ENCODE results near the gene TRPM3.
A peak's percentile ranks its signal among the peaks of the same experiment; 100 is the strongest.

Gene TRPM3

GRCh38 chr9:70682298-70682697 lies 439.1 kb downstream of the TRPM3 start:
- no peak for TF ChIP-seq CTCF (conservative IDR thresholded peaks at IDR 0.05; ENCODE audit: low read depth, low read length)
- DNase-seq (ENCODE audit: low read depth) = no peak
- no peak overlapping the region for H3K4me3 ChIP-seq (ENCODE audit: low read depth, low read length)

- H3K4me3 ChIP-seq (ENCODE audit: low read depth, low read length) = no peak overlapping the region
- peak; percentile 64 for DNase-seq (ENCODE audit: low read depth)
- no peak for TF ChIP-seq CTCF (conservative IDR thresholded peaks at IDR 0.05; ENCODE audit: low read depth, low read length)
These were observed 441.6 kb downstream of the TRPM3 start for GRCh38 chr9:70679845-70680244.

- TF ChIP-seq CTCF (conservative IDR thresholded peaks at IDR 0.05; ENCODE audit: low read depth, low read length) = no peak
- H3K4me3 ChIP-seq (ENCODE audit: low read depth, low read length) = no peak overlapping the region
- DNase-seq (ENCODE audit: low read depth) = no peak
These were observed 443.3 kb downstream of the TRPM3 start for GRCh38 chr9:70678153-70678552.

- peak; percentile 57 for DNase-seq (ENCODE audit: low read depth)
- H3K4me3 ChIP-seq (ENCODE audit: low read depth, low read length) = no peak overlapping the region
- no peak for TF ChIP-seq CTCF (conservative IDR thresholded peaks at IDR 0.05; ENCODE audit: low read depth, low read length)
These were observed 444.2 kb downstream of the TRPM3 start for GRCh38 chr9:70677055-70677735.

- no peak for DNase-seq (ENCODE audit: low read depth)
- no peak overlapping the region for H3K4me3 ChIP-seq (ENCODE audit: low read depth, low read length)
- TF ChIP-seq CTCF (conservative IDR thresholded peaks at IDR 0.05; ENCODE audit: low read depth, low read length) = no peak
These were observed 445.5 kb downstream of the TRPM3 start for GRCh38 chr9:70675868-70676370.

- TF ChIP-seq CTCF (conservative IDR thresholded peaks at IDR 0.05; ENCODE audit: low read depth, low read length) = no peak
- no peak for DNase-seq (ENCODE audit: low read depth)
- H3K4me3 ChIP-seq (ENCODE audit: low read depth, low read length) = no peak overlapping the region
These were observed 447.6 kb downstream of the TRPM3 start for GRCh38 chr9:70673844-70674243.

- no peak overlapping the region for H3K4me3 ChIP-seq (ENCODE audit: low read depth, low read length)
- TF ChIP-seq CTCF (conservative IDR thresholded peaks at IDR 0.05; ENCODE audit: low read depth, low read length) = no peak
- DNase-seq (ENCODE audit: low read depth) = no peak
These were observed 449.2 kb downstream of the TRPM3 start for GRCh38 chr9:70672161-70672649.
